ENCODE data around the gene COPB1. TPM values are rescaled to one million over a fixed set of nuclear protein-coding genes. Genes with fewer than 3 reads are reported as not detected.

COPB1 gene
- total RNA-seq, 1 experiment from 2014 or later, result 94.6 TPM

DNA sequence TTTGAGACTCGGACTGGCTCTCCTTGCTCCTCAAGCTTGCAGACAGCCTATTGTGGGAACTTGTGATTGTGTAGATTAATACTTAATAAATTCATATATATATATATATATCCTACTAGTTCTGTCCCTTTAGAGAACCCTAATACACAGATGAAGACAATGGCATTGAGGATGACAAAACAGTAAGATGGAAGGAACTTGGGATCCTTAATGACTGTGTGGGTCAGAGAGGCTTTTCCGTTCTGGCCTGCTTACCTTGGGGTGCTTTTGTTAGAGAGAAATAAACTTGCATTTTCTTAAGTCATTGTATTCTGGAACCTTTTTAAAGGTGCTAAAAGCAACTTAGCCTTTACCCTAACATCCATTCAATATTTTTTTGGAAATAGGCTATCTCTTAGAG lies 91.0 kb downstream of the COPB1 start:
- H3K9me3 ChIP-seq (ENCODE audit: low read depth, low read length, poor library complexity, severe bottlenecking), result no peaks in the 10 kb centered on the region
- POLR2A ChIA-PET (ENCODE audit: low non-redundant PET), result no interaction called here
- CTCF ChIA-PET, result no interaction called here
- no peak for DNase-seq (ENCODE audit: low spot score)
- no peak overlapping the region for H3K4me3 ChIP-seq (ENCODE audit: low read depth, low read length, poor library complexity, severe bottlenecking)
- TF ChIP-seq CTCF (conservative IDR thresholded peaks at IDR 0.05; ENCODE audit: low read depth, low read length), result no peak
- no peak for TF ChIP-seq EZH2 (IDR thresholded peaks at IDR 0.05; ENCODE audit: borderline replicate concordance, low read depth, low read length, poor library complexity, severe bottlenecking)
- H3K4me1 ChIP-seq (ENCODE audit: insufficient read depth, low read length, poor library complexity, severe bottlenecking), result no peaks in the 10 kb centered on the region
- no TSS peak for BruUV-seq (replicated peaks)
- H3K36me3 ChIP-seq (ENCODE audit: insufficient read depth, low read length, poor library complexity, severe bottlenecking), result no peaks in the 10 kb centered on the region
- no peak overlapping the region for H3K27ac ChIP-seq (ENCODE audit: low read depth, low read length, poor library complexity, severe bottlenecking)
- intact Hi-C loops (cut with micrococcal nuclease; ENCODE audit: unreplicated experiment), result no loop called here
- H3K27me3 ChIP-seq (replicated peaks; ENCODE audit: insufficient read depth, low read depth, low read length, poor library complexity), result no peaks in the 10 kb centered on the region

Other genes with a start within 250 kb of the COPB1 start
- 23.3 and 24.8 TPM in 2 replicates for gene RRAS2, start 140.6 kb downstream of the COPB1 start, total RNA-seq (2021)
- 238 and 267 TPM in 2 replicates for gene PSMA1, start 20.6 kb upstream of the COPB1 start, total RNA-seq (2021)
- gene PDE3B, start 144.0 kb upstream of the COPB1 start, total RNA-seq (2021), result 3.8 and 4.8 TPM in 2 replicates